Neural cell (in vitro differentiated cells): ENCODE data around the gene C1QTNF1. TPM values are rescaled to one million over a fixed set of nuclear protein-coding genes. Genes with fewer than 3 reads are reported as not detected.

ENCODE experiments used
- H2AFZ ChIP-seq: fragments of 200-600, 300-800 bp; sonication (generic), shearing (Covaris generic); 2 replicates; pipeline ENCODE4 v1.6.0; 2014; ENCODE audit warnings: low read depth, mild to moderate bottlenecking, antibody characterized with exemption, low read length, moderate library complexity
- H3F3A ChIP-seq: fragments of 200-600 bp; shearing (Covaris generic); 2 replicates; pipeline ENCODE4 v1.6.1; 2016; ENCODE audit warnings: mild to moderate bottlenecking, moderate library complexity, mixed read lengths, antibody characterized with exemption, low read length; ENCODE audit not compliant: insufficient read depth, poor library complexity, severe bottlenecking
- H3K27ac ChIP-seq: fragments of 200-600, 300-800 bp; sonication (generic), shearing (Covaris generic); 2 replicates; pipeline ENCODE4 v1.5.1; 2014; ENCODE audit warnings: mild to moderate bottlenecking, low read length, moderate library complexity
- H3K27me3 ChIP-seq: fragments of 300-800, 200-600 bp; sonication (generic), shearing (Covaris generic); 2 replicates; pipeline ENCODE4 v1.6.0; 2014; ENCODE audit warnings: mild to moderate bottlenecking, low read depth, low read length, moderate library complexity; ENCODE audit not compliant: insufficient read depth
- H3K36me3 ChIP-seq: fragments of 300-800, 200-600 bp; sonication (generic), shearing (Covaris generic); 2 replicates; pipeline ENCODE4 v1.5.1; 2014; ENCODE audit warnings: mild to moderate bottlenecking, antibody characterized with exemption, low read length, moderate library complexity; ENCODE audit not compliant: insufficient read depth
- H3K4me2 ChIP-seq: fragments of 300-800, 200-600 bp; sonication (generic), shearing (Covaris generic); 2 replicates; pipeline ENCODE4 v1.6.0; 2014; ENCODE audit warnings: mild to moderate bottlenecking, low read length
- H3K4me3 ChIP-seq: fragments of 300-800, 200-600 bp; sonication (generic), shearing (Covaris generic); 2 replicates; pipeline ENCODE4 v1.5.1; 2014; ENCODE audit warnings: mild to moderate bottlenecking, low read length, moderate library complexity
- H3K79me2 ChIP-seq: fragments of 200-600 bp; shearing (Covaris generic); replicated peaks from 2 replicates; pipeline ENCODE4 v1.6.0; 2014; ENCODE audit warnings: mild to moderate bottlenecking, low read length, moderate library complexity; ENCODE audit not compliant: insufficient read depth
- H3K9ac ChIP-seq: fragments of 300-800, 200-600 bp; sonication (generic), shearing (Covaris generic); 2 replicates; pipeline ENCODE4 v1.6.1; 2016; ENCODE audit warnings: mild to moderate bottlenecking, low read length, mixed read lengths
- H3K9me2 ChIP-seq: fragments of 200-600 bp; shearing (Covaris generic); 2 replicates; pipeline ENCODE4 v1.6.1; 2016; ENCODE audit warnings: mild to moderate bottlenecking, low read length, mixed read lengths; ENCODE audit not compliant: insufficient read depth
- H3K9me3 ChIP-seq: fragments of 200-600, 300-800 bp; sonication (generic), shearing (Covaris generic); 2 replicates; pipeline ENCODE4 v1.6.1; 2016; ENCODE audit warnings: mild to moderate bottlenecking, mixed run types, low read length, moderate library complexity, mixed read lengths
- H4K20me1 ChIP-seq: fragments of 200-600 bp; shearing (Covaris generic); 2 replicates; pipeline ENCODE4 v1.6.1; 2016; ENCODE audit warnings: mild to moderate bottlenecking, mixed run types; ENCODE audit not compliant: insufficient read depth
- EP300 ChIP-seq: fragments of 450-650 bp; conservative IDR thresholded peaks from 2 replicates; pipeline ENCODE4 v1.6.1; 2014; ENCODE audit warnings: antibody characterized with exemption, mild to moderate bottlenecking, moderate library complexity; ENCODE audit not compliant: poor library complexity, severe bottlenecking
- EZH2 ChIP-seq: fragments of 200-600, 300-800 bp; shearing (Covaris generic), sonication (generic); IDR thresholded peaks from 2 replicates; pipeline ENCODE4 v1.6.1; 2014; ENCODE audit warnings: antibody characterized with exemption, low read length, borderline replicate concordance, mild to moderate bottlenecking; ENCODE audit not compliant: insufficient read depth, poor library complexity, severe bottlenecking
- MXI1 ChIP-seq: fragments of 450-650 bp; conservative IDR thresholded peaks from 2 replicates; pipeline ENCODE4 v1.6.1; 2014; ENCODE audit warnings: antibody characterized with exemption, mild to moderate bottlenecking; ENCODE audit not compliant: poor library complexity, severe bottlenecking
- POLR2AphosphoS5 ChIP-seq: IDR thresholded peaks from 2 replicates; pipeline ENCODE4 v1.6.1; 2012
- RAD21 ChIP-seq: fragments of 450-650 bp; conservative IDR thresholded peaks from 2 replicates; pipeline ENCODE4 v1.6.1; 2014; ENCODE audit warnings: antibody characterized with exemption, mild to moderate bottlenecking, moderate library complexity
- SMC3 ChIP-seq: fragments of 450-650 bp; conservative IDR thresholded peaks from 2 replicates; pipeline ENCODE4 v1.6.1; 2014; ENCODE audit warnings: antibody characterized with exemption, mild to moderate bottlenecking, moderate library complexity; ENCODE audit not compliant: poor library complexity
- TAF1 ChIP-seq: IDR thresholded peaks from 2 replicates; pipeline ENCODE4 v1.6.1; 2012; ENCODE audit warnings: low read depth
- polyA plus RNA-seq: library from polyadenylated mRNA; depleted of rRNA; stranded (reverse); fragments of >200 nt; gene quantifications from 2 replicates; pipeline ENCODE4 v1.2.3, GENCODE V29; 2014
- TF ChIP-seq, protein P1 (sequence below): IDR thresholded peaks from 2 replicates; pipeline ENCODE4 v1.6.1; 2012; ENCODE audit warnings: borderline replicate concordance
- TF ChIP-seq, protein P2 (sequence below): fragments of 450-650 bp; IDR thresholded peaks from 2 replicates; pipeline ENCODE4 v1.5.1; 2014; ENCODE audit warnings: antibody characterized with exemption, mild to moderate bottlenecking, moderate library complexity; ENCODE audit not compliant: poor library complexity, severe bottlenecking

The C1QTNF1 gene
- polyA plus RNA-seq, 1 donor from 2014 or later = 0.16 TPM

DNA sequence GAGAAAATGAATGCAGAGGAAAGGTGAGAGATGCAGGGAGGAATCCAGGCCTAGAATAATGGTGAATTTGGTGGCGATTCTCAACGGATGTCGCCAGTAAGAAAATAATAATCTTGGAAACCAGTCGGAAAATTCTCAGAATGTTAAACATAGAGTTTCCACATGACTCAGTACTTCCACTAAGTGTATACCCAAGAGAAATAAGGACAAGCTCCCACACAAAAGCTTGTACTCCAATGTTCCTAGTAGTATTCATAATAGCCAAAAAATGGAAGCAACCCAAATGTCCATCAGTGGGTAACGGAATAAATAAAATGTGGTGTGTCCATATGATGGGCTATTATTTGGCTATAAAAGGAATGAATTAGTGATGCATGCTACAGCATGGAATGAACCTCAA is 31.2 kb downstream of the C1QTNF1 start:
- peaks cover 5% of the 10 kb centered on the region for H3K9me3 ChIP-seq
- no peak overlapping the region for H3K27ac ChIP-seq
- no peak overlapping the region for H3K4me3 ChIP-seq
- TF ChIP-seq, protein P1, sequence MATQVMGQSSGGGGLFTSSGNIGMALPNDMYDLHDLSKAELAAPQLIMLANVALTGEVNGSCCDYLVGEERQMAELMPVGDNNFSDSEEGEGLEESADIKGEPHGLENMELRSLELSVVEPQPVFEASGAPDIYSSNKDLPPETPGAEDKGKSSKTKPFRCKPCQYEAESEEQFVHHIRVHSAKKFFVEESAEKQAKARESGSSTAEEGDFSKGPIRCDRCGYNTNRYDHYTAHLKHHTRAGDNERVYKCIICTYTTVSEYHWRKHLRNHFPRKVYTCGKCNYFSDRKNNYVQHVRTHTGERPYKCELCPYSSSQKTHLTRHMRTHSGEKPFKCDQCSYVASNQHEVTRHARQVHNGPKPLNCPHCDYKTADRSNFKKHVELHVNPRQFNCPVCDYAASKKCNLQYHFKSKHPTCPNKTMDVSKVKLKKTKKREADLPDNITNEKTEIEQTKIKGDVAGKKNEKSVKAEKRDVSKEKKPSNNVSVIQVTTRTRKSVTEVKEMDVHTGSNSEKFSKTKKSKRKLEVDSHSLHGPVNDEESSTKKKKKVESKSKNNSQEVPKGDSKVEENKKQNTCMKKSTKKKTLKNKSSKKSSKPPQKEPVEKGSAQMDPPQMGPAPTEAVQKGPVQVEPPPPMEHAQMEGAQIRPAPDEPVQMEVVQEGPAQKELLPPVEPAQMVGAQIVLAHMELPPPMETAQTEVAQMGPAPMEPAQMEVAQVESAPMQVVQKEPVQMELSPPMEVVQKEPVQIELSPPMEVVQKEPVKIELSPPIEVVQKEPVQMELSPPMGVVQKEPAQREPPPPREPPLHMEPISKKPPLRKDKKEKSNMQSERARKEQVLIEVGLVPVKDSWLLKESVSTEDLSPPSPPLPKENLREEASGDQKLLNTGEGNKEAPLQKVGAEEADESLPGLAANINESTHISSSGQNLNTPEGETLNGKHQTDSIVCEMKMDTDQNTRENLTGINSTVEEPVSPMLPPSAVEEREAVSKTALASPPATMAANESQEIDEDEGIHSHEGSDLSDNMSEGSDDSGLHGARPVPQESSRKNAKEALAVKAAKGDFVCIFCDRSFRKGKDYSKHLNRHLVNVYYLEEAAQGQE = no peak
- no peak for TF ChIP-seq MXI1
- no peak for TF ChIP-seq EP300
- TF ChIP-seq TAF1 = no peak
- no peak for TF ChIP-seq POLR2AphosphoS5
- H3K27me3 ChIP-seq = no peaks in the 10 kb centered on the region
- no peaks in the 10 kb centered on the region for H3K36me3 ChIP-seq
- H3K4me2 ChIP-seq = no peak overlapping the region
- no peaks in the 10 kb centered on the region for H3K79me2 ChIP-seq
- no peaks in the 10 kb centered on the region for H3F3A ChIP-seq
- no peak overlapping the region for H3K9ac ChIP-seq
- no peak overlapping the region for H2AFZ ChIP-seq
- no peaks in the 10 kb centered on the region for H4K20me1 ChIP-seq
- H3K9me2 ChIP-seq = no peaks in the 10 kb centered on the region

- Histone ChIP-seq H3K36me3 (no peaks in the 10 kb centered on the region), H3K27ac (no peak overlapping the region), H3K27me3 (no peaks in the 10 kb centered on the region), H3F3A (no peaks in the 10 kb centered on the region), H3K9me2 (no peaks in the 10 kb centered on the region), H3K4me3 (no peak overlapping the region), H4K20me1 (no peaks in the 10 kb centered on the region), H3K4me2 (no peak overlapping the region), H2AFZ (no peak overlapping the region), H3K9ac (no peak overlapping the region), H3K79me2 (no peaks in the 10 kb centered on the region), H3K9me3 (no peaks in the 10 kb centered on the region)
- no peak for TF ChIP-seq POLR2AphosphoS5
- TF ChIP-seq MXI1 = no peak
- no peak for TF ChIP-seq EP300
- TF ChIP-seq, protein P1 = no peak
- TF ChIP-seq SMC3 = no peak
- no peak for TF ChIP-seq TAF1
- TF ChIP-seq RAD21 = no peak
- TF ChIP-seq, protein P2, sequence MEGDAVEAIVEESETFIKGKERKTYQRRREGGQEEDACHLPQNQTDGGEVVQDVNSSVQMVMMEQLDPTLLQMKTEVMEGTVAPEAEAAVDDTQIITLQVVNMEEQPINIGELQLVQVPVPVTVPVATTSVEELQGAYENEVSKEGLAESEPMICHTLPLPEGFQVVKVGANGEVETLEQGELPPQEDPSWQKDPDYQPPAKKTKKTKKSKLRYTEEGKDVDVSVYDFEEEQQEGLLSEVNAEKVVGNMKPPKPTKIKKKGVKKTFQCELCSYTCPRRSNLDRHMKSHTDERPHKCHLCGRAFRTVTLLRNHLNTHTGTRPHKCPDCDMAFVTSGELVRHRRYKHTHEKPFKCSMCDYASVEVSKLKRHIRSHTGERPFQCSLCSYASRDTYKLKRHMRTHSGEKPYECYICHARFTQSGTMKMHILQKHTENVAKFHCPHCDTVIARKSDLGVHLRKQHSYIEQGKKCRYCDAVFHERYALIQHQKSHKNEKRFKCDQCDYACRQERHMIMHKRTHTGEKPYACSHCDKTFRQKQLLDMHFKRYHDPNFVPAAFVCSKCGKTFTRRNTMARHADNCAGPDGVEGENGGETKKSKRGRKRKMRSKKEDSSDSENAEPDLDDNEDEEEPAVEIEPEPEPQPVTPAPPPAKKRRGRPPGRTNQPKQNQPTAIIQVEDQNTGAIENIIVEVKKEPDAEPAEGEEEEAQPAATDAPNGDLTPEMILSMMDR = no peak
- TF ChIP-seq EZH2 = no peak
Observed at GRCh38 chr17:79057737-79058385, 33.9 kb downstream of the C1QTNF1 start.
